ENCODE data around the gene RNF157. TPM values are rescaled to one million over a fixed set of nuclear protein-coding genes. Genes with fewer than 3 reads are reported as not detected.

RNF157 gene
- total and polyA plus RNA-seq, 9 donors, result 1.3 to 4.3 (median 2.5) TPM

- no peak for DNase-seq
- intact Hi-C loops (cut with DNase I), result no loop called here
- H3K9me3 ChIP-seq, result no peaks in the 10 kb centered on the region
- H3K27ac ChIP-seq, result no peak overlapping the region
- no peak overlapping the region for H3K4me3 ChIP-seq
- TF ChIP-seq POLR2A (IDR thresholded peaks at IDR 0.05) (no peak), EP300 (IDR thresholded peaks at IDR 0.05) (no peak), CTCF (IDR thresholded peaks at IDR 0.05) (no peak)
- peaks cover 2% of the 10 kb centered on the region for H3K4me1 ChIP-seq (ENCODE audit: insufficient read depth)
- 11 to 26% (median 14%) methylated on average over 8 of the region's 8 CpGs for WGBS, 3 donors
- no peaks in the 10 kb centered on the region for H3K36me3 ChIP-seq
- H3K27me3 ChIP-seq, result no peaks in the 10 kb centered on the region
These were observed 79.3 kb downstream of the RNF157 start for GRCh38 chr17:76160896-76161528.

DNA sequence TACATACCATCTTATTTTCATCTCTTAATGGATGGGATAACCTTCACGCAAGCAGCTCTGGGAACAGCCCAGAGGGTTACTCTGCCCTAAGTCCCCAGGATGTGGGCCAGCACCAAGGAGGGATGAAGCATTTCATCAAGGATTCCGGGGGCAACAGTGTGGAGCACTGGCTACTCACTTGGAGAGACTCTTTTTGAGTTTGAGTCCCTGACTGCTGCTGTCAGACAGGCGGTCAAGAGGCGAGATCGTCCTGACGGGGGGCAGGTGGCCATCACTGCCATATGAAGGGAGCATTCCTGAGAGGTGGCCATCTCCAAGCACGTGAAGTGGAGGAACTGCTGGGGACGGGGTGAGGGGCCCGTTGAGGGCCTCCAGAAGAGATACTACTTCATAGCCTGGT is 81.1 kb downstream of the RNF157 start:
- DNase-seq, result no peak
- no peak overlapping the region for H3K27ac ChIP-seq
- H3K36me3 ChIP-seq, result no peaks in the 10 kb centered on the region
- H3K4me1 ChIP-seq (ENCODE audit: insufficient read depth), result peaks cover 2% of the 10 kb centered on the region
- no peaks in the 10 kb centered on the region for H3K9me3 ChIP-seq
- intact Hi-C loops (cut with DNase I), result no loop called here
- H3K27me3 ChIP-seq, result no peaks in the 10 kb centered on the region
- WGBS, 3 donors, result 86 to 93% (median 91%) methylated on average over 9 of the region's 9 CpGs
- TF ChIP-seq EP300 (IDR thresholded peaks at IDR 0.05), result no peak
- TF ChIP-seq POLR2A (IDR thresholded peaks at IDR 0.05), result no peak
- TF ChIP-seq CTCF (IDR thresholded peaks at IDR 0.05), result no peak
- H3K4me3 ChIP-seq, result no peak overlapping the region

DNA sequence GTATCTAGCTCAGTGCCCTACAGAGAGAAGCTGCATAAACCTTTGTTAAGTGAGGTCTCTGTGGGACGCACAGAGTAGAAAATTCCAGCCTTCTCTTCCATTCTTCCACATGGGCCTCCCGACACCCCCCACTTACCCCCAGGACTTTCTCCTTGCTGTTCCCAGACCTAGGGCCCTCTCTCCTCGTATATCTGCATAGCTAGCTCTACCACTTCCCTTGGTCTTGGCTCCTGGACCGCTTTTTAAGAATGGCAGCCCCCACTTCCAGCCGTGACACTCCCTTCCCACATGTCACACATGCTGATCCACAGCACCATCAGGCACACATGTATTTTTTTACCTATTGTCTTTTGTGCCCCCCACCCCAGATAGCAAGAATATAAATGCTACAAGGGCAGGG is 82.5 kb downstream of the RNF157 start:
- intact Hi-C loops (cut with DNase I), result no loop called here
- WGBS, 3 donors, result 87 to 94% (median 93%) methylated on average over 5 of the region's 5 CpGs
- Histone ChIP-seq H3K4me3 (no peak overlapping the region), H3K27me3 (no peaks in the 10 kb centered on the region), H3K27ac (no peak overlapping the region), H3K4me1 (ENCODE audit: insufficient read depth) (peaks cover 2% of the 10 kb centered on the region), H3K9me3 (no peaks in the 10 kb centered on the region), H3K36me3 (no peaks in the 10 kb centered on the region)
- TF ChIP-seq CTCF (IDR thresholded peaks at IDR 0.05), result no peak
- TF ChIP-seq EP300 (IDR thresholded peaks at IDR 0.05), result no peak
- no peak for TF ChIP-seq POLR2A (IDR thresholded peaks at IDR 0.05)
- DNase-seq, result no peak

- Histone ChIP-seq H3K9me3 (no peaks in the 10 kb centered on the region), H3K27ac (no peak overlapping the region), H3K36me3 (no peaks in the 10 kb centered on the region), H3K4me1 (ENCODE audit: insufficient read depth) (peaks cover 2% of the 10 kb centered on the region), H3K4me3 (no peak overlapping the region), H3K27me3 (no peaks in the 10 kb centered on the region)
- TF ChIP-seq CTCF (IDR thresholded peaks at IDR 0.05) (no peak), EP300 (IDR thresholded peaks at IDR 0.05) (no peak), POLR2A (IDR thresholded peaks at IDR 0.05) (no peak)
- intact Hi-C loops (cut with DNase I), result no loop called here
- WGBS, 3 donors, result 85 to 88% (median 87%) methylated on average over 8 of the region's 8 CpGs
- no peak for DNase-seq
These were observed 83.7 kb downstream of the RNF157 start for GRCh38 chr17:76156662-76156991.

Measured in ovary (tissue), 9 donors.